GM10266 (cell line): ENCODE results near the gene TSNAXIP1.

Source experiments
- DNase-seq: peaks from one replicate; pipeline ENCODE4 v3.0.0; 2012; ENCODE audit errors: extremely low spot score
- CTCF ChIP-seq: IDR thresholded peaks from 2 replicates; pipeline ENCODE4 v1.5.1; 2012; ENCODE audit warnings: mild to moderate bottlenecking, low read depth; ENCODE audit not compliant: control insufficient read depth, insufficient read depth; ENCODE audit errors: missing control alignments

Gene TSNAXIP1

GRCh38 chr16:67782567-67783352, 23.9 kb upstream of the TSNAXIP1 start:
- no peak for TF ChIP-seq CTCF
- no peak for DNase-seq

DNA sequence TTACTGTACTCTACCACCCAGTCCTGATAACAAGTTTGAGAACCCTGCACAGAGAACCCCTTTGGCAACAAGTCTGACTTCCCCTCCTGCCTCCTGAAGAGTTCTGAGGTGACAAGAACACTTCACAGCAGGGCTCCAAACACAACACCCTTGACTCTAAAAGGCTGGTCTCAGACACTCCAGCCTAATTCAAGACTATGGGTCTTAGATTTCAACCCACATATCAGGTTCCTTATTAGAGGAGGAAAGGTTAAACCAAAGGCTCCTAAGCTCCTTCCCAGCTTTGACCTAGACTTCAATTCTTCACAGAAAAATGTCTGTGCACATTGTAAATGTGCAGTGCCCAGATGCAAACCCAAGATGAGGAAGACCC, 23.4 kb upstream of the TSNAXIP1 start:
- DNase-seq = no peak
- TF ChIP-seq CTCF = no peak

DNA sequence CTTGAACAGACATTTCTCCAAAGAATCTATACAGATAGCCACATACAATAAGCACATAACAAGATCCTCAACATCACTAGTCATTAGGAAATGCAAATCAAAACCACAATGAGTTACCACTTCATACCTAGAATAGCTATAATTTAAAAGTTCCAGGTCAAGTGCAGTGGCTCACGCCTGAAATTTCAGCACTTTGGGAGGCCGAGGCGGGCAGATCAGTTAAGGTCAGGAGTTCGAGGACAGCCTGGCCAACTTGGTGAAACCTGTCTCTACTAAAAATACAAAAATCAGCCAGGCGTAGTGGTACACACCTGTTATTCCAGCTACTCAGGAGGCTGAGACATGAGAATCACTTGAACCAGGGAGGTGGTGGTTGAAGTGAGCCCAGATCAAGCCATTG, 20.2 kb upstream of the TSNAXIP1 start:
- TF ChIP-seq CTCF = no peak
- no peak for DNase-seq

DNA sequence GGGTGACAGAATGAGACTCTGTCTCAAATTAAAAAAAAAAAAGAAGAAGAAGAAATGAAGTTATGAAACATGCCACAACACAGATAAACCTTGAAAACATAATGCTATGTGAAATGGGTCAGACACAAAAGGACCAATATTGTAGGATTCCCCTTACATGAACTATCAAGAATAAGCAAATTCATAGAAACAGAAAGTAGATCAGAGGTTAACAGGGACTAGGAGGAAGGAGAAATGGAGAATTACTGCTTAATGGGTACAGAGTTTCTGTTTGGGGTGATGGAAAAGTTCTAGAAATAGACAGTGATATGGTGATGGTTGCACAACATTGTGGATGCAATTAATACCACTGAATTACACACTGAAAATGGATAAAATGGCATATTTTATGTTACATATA, 16.6 kb upstream of the TSNAXIP1 start:
- TF ChIP-seq CTCF = no peak
- DNase-seq = no peak

- no peak for DNase-seq
- TF ChIP-seq CTCF = no peak
Measured at GRCh38 chr16:67796099-67796718, 10.5 kb upstream of the TSNAXIP1 start.

DNA sequence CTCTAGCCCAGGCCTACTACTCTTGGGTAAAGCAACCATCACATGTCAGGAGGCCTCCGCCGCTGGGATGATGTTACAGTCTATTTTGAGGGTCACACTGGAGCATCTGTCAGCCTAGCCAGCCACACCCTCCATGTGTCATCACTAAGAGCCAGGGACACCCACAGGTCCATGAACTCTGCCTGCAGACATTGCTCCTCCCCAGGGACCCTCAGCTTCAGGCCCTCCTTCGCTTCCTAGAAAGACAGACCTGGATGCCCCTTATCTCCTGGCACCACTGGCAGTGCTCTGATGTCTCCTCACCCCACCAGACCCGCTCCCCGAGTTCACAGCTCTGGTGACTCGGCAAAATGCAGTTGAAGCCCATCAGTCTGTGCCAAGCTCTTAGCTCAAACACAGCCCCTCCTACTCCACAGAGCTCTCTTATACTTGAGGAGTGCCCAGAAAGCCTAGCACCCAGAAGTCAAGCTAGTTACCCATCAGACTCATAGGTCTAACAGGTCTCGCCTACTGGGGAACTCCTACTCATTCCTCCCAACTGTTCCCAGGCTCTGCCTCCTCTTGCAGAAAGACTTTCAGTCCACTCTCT, 6.3 kb upstream of the TSNAXIP1 start:
- TF ChIP-seq CTCF = no peak
- DNase-seq = no peak

GRCh38 chr16:67801241-67801640, 5.4 kb upstream of the TSNAXIP1 start:
- no peak for TF ChIP-seq CTCF

More at GRCh38 chr16:67801241-67801640, 5.4 kb upstream of the TSNAXIP1 start:
- DNase-seq = no peak
